Measurements from ENCODE around the gene SNX24.
A peak's percentile ranks its signal among the peaks of the same experiment; 100 is the strongest.
"Not testable (repeated sequence)": the region's sequence is repeated elsewhere in the genome, so short reads cannot be mapped to it uniquely, and the experiment has no call there.

The SNX24 gene

GRCh38 chr5:122968056-122968455 is 122.6 kb downstream of the SNX24 start:
- not testable (repeated sequence) for DNase-seq

GRCh38 chr5:122971333-122971732 is 125.9 kb downstream of the SNX24 start:
- DNase-seq, result no peak

GRCh38 chr5:122972877-122973276 is 127.5 kb downstream of the SNX24 start:
- no peak for DNase-seq

- not testable (repeated sequence) for DNase-seq
Observed at GRCh38 chr5:122973759-122974158, 128.3 kb downstream of the SNX24 start.

- not testable (repeated sequence) for DNase-seq
Observed at GRCh38 chr5:122974251-122974650, 128.8 kb downstream of the SNX24 start.

- DNase-seq, result no peak
Observed at GRCh38 chr5:122977319-122977718, 131.9 kb downstream of the SNX24 start.

GRCh38 chr5:122978068-122978467 is 132.7 kb downstream of the SNX24 start:
- no peak for DNase-seq

GRCh38 chr5:122978644-122979297 is 133.4 kb downstream of the SNX24 start:
- no peak for DNase-seq

GRCh38 chr5:122981846-122982245 is 136.4 kb downstream of the SNX24 start:
- DNase-seq, result no peak

- DNase-seq, result no peak
Observed at GRCh38 chr5:122982376-122982775, 137.0 kb downstream of the SNX24 start.

GRCh38 chr5:122984425-122984824 is 139.0 kb downstream of the SNX24 start:
- DNase-seq, result no peak

- no peak for DNase-seq
Observed at GRCh38 chr5:122985006-122985700, 139.7 kb downstream of the SNX24 start.

- DNase-seq, result no peak
Observed at GRCh38 chr5:122985954-122986721, 140.7 kb downstream of the SNX24 start.

- DNase-seq, result no peak
Observed at GRCh38 chr5:122996091-122996490, 150.7 kb downstream of the SNX24 start.

GRCh38 chr5:122997294-122997693 is 151.9 kb downstream of the SNX24 start:
- DNase-seq, result no peak

GRCh38 chr5:122999947-123000563 is 154.6 kb downstream of the SNX24 start:
- DNase-seq, result peak; percentile 17 to 18

- DNase-seq, result no peak
Observed at GRCh38 chr5:123000731-123001130, 155.3 kb downstream of the SNX24 start.

GRCh38 chr5:123001808-123002207 is 156.4 kb downstream of the SNX24 start:
- DNase-seq, result no peak

- DNase-seq, result no peak
Observed at GRCh38 chr5:123007182-123007581, 161.8 kb downstream of the SNX24 start.

- DNase-seq, result no peak
Observed at GRCh38 chr5:123007754-123008153, 162.3 kb downstream of the SNX24 start.

GRCh38 chr5:123012321-123012720 is 166.9 kb downstream of the SNX24 start:
- DNase-seq, result no peak

GRCh38 chr5:123014689-123015088 is 169.3 kb downstream of the SNX24 start:
- no peak for DNase-seq

GRCh38 chr5:123028222-123028621 is 182.8 kb downstream of the SNX24 start:
- DNase-seq, result no peak

Measured in stimulated activated CD4-positive, alpha-beta T cell treated with anti-CD3 and anti-CD28 coated beads, Interleukin-2, amount 100 ng/mL, for 24 hours (primary cell).